Stimulated activated CD4-positive, alpha-beta T cell treated with anti-CD3 and anti-CD28 coated beads, Interleukin-1b, Interleukin-23, amount 100 ng/mL, for 48 hours (primary cell): Measurements from ENCODE around the gene SETD1A.
A peak's percentile ranks its signal among the peaks of the same experiment; 100 is the strongest.

ENCODE experiments used
- DNase-seq: peaks from one replicate; pipeline ENCODE4 v3.0.0-alpha.2; 2020

The SETD1A gene

DNA sequence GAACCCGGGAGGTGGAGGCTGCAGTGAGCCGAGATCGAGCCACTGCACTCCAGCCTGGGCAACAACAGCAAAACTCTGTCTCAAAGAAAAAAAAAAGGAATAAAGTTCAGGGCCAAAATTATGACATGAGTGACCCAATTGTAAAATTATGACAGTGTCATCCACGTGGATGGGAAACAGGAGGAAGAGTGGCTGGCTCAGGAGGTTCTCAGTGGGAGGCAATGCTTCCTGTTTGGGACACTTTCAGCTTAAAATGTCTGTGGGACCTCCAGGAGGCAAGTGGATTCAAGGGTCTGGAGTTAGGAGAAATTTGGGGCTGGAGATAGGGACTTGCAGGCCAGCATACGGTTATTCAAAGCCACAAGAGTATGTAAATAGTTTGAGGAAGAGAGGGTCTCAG is 67.8 kb downstream of the SETD1A start:
- no peak for DNase-seq

DNA sequence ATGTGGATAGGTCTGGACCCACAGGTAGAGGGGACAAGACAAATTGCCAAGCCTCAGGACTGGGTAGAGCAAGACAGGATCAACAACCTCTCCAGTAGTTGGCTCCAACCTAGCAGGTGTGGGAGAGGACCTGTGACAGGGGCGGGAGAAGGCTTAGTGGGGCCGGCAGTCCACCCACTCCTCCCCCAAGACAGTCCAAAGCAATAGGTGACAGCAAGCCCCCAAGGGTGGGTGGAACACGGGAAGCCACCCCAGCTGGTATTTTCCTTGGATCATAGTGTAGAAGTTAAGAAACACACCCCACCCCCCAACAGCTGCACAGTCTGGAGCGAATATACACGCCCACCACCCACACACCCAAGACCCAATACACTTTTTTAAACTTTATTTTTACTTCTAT is 71.7 kb downstream of the SETD1A start:
- DNase-seq = no peak

DNA sequence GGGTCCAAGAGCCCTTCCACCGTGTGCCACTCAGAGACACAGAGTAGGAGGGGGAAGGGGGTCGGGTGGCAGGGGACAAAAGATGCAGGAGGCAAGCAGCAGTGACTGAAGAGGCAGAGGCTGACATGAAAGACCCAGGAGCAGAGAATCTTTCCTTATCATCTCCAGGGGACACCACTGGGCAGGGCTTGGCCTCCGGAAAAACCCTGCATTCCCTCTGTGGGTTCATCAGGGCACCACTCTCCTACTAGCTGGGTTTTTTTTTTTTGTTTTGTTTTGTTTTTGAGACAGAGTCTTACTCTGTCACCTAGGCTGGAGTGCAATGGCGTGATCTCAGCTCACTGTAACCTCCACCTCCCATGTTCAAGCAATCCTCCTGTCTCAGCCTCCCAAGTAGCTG is 73.7 kb downstream of the SETD1A start:
- no peak for DNase-seq

DNA sequence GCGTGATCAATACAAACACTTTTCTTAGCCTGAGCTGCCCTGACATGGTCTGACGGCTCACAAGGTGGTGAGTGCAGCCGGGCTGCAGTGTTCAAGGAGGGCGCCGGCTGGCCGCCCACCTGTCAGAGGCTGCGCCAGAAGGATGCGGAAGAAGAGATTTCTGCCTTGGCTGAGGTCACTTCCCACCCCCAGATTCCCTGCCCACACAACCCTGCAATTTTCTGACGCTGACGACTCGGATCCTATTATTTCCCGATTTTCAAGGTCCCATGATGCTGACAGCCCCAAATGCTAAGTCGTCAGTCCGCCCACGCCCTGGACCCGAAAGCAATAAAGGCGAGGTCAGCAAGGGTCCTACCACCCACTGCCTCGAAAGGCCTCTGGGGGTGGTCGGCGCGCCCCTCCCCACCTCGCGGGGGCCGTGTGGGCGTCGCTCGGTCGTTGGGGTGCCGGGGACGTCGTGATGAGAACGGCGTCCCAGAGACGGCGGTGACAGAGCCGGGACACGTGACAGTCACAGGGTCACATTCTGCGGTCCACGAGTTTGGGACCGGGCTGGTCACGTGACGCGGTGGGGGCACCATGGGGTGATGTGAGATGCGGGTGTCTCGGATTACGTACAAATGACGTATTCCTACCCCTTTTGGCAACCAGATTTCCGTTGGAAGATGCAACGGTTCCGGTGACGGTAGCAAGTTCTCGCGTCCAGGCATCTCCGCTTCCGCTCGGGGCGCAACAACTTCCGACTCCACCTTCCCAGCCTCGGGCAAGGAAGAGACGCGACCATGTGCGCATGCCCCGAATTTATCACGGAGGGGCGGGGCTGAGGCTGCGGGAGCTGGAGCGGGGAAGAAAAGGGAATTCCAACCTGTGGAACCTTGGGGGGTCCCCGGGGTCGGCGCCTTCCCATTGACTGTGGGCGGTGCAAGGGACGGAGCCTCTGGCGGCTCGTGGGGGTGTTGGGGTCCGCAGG is 75.5 kb downstream of the SETD1A start, which contains the start of gene STX4:
Gene STX4, plus strand, starts transcription at position 823 of the 973 bp plus-strand sequence. CDS start 248 bp downstream, outside the sequence.
- DNase-seq = peak; percentile 96

DNA sequence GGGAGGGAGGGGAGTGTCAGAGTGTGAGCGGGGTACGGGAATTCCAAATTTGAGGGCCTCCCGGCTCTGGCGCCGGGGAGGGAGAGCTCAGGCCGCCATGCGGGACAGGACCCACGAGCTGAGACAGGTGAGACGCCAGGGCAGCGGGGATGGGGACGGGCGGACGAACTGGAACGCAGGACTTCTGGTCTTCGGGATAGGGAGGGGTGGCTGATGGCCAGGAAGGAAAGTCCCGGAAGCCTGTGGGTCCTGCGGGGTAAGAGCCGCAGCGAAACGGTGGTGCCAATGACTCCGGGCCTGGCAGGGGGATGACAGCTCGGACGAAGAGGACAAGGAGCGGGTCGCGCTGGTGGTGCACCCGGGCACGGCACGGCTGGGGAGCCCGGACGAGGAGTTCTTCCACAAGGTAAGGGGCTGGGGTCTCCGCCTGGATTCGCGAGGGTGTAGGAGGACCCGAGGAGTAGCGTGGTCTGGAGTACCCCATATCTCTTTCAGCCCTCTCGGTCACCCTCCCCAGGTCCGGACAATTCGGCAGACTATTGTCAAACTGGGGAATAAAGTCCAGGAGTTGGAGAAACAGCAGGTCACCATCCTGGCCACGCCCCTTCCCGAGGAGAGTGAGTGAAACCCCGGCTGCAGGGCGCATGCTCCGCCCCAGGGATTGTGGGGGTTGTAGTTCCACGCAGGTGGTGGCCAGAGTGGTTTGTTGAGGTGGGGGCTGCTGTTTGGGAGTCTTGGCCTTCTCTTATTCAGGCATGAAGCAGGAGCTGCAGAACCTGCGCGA is 76.3 kb downstream of the SETD1A start:
- peak; percentile 85 for DNase-seq
